Measurements from ENCODE around the gene CA14.

- TF ChIP-seq EZH2phosphoT487 (IDR thresholded peaks at IDR 0.05; ENCODE audit: low read length), result no peak
- no peak for TF ChIP-seq CTCF (IDR thresholded peaks at IDR 0.05; ENCODE audit: low read length)
- no peak for TF ChIP-seq EZH2 (optimal IDR thresholded peaks at IDR 0.05; ENCODE audit: low read depth, low read length)
These were observed 46.9 kb upstream of the CA14 start for GRCh38 chr1:150210706-150211105.
